Spleen (tissue), 7 donors: ENCODE measurements around the gene PTH.

Experiments used
- CTCF ChIP-seq, 11 experiments: fragments of 200-600 bp in 7 of 11; fragments of 450-650 bp in 4 of 11; sonication (generic) in 4 of 11; IDR thresholded peaks in 8 of 11; conservative IDR thresholded peaks in 3 of 11; 1 replicate in 7 of 11; 2 replicates in 4 of 11; pipeline versions ENCODE4 v1.4.0 to v1.8.0; 2016 to 2021; ENCODE audit warnings: antibody characterized with exemption in 11 of 11, inconsistent platforms in 4 of 11, mild to moderate bottlenecking in 1 of 11
- POLR2A ChIP-seq, 3 donors: fragments of 450-650 bp; IDR thresholded peaks; one replicate each; pipeline ENCODE4 v1.5.1; 2017; ENCODE audit warnings: antibody characterized with exemption in 3 of 3, mild to moderate bottlenecking in 1 of 3
- POLR2AphosphoS5 ChIP-seq, 3 donors: sonication (generic); formaldehyde crosslinking; IDR thresholded peaks; one replicate each; pipeline ENCODE4 v1.5.1; 2017; ENCODE audit warnings: antibody characterized with exemption in 3 of 3
- donor health status: DM: no; HTN: no; CAD: no; lungs with moderate emphysema.
- donor health status: DM: no; HTN: no; CAD: no.
- donor health status: DM: no; HTN: no; CAD: no.

- TF ChIP-seq CTCF (IDR thresholded peaks at IDR 0.05 in 8 of 11, conservative IDR thresholded peaks at IDR 0.05 in 3 of 11) (no peak), POLR2AphosphoS5 (IDR thresholded peaks at IDR 0.05) (no peak), POLR2A (IDR thresholded peaks at IDR 0.05) (no peak)
Observed at GRCh38 chr11:13535819-13536218, 40.0 kb upstream of the PTH start.
